A549 (cell line): ENCODE results near the gene ARMC9.

Experiments
- PBX3 ChIP-seq: IDR thresholded peaks from 2 replicates; pipeline ENCODE4 v1.6.1; 2012
- RFX5 ChIP-seq: fragments of 450-650 bp; IDR thresholded peaks from 2 replicates; pipeline ENCODE4 v1.7.1; 2014; ENCODE audit warnings: antibody characterized with exemption, mild to moderate bottlenecking, moderate library complexity
- TFCP2L1 ChIP-seq: fragments of 250-450 bp; sonication (Bioruptor Pico); IDR thresholded peaks from 2 replicates; pipeline ENCODE4 v1.5.0; 2021; ENCODE audit warnings: mild to moderate bottlenecking
- ZNF302 ChIP-seq: fragments of 250-450 bp; sonication (Bioruptor Pico); IDR thresholded peaks from 2 replicates; pipeline ENCODE4 v1.9.0; 2021; ENCODE audit warnings: inconsistent platforms, mild to moderate bottlenecking, moderate library complexity
- TF ChIP-seq, protein P1 (sequence below): fragments of >200 bp; sonication (Bioruptor Twin); formaldehyde crosslinking; IDR thresholded peaks from 3 replicates; pipeline ENCODE4 v1.5.1; 2016

GRCh38 chr2:231341100-231341499, 142.7 kb downstream of the ARMC9 start:
- TF ChIP-seq, protein P1, sequence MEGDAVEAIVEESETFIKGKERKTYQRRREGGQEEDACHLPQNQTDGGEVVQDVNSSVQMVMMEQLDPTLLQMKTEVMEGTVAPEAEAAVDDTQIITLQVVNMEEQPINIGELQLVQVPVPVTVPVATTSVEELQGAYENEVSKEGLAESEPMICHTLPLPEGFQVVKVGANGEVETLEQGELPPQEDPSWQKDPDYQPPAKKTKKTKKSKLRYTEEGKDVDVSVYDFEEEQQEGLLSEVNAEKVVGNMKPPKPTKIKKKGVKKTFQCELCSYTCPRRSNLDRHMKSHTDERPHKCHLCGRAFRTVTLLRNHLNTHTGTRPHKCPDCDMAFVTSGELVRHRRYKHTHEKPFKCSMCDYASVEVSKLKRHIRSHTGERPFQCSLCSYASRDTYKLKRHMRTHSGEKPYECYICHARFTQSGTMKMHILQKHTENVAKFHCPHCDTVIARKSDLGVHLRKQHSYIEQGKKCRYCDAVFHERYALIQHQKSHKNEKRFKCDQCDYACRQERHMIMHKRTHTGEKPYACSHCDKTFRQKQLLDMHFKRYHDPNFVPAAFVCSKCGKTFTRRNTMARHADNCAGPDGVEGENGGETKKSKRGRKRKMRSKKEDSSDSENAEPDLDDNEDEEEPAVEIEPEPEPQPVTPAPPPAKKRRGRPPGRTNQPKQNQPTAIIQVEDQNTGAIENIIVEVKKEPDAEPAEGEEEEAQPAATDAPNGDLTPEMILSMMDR: no peak
- TF ChIP-seq TFCP2L1 (CRISPR knock-in tag) (no peak), ZNF302 (CRISPR knock-in tag) (no peak), RFX5 (no peak), PBX3 (no peak)
